ENCODE results near the gene STMN1.
A peak's percentile ranks its signal among the peaks of the same experiment; 100 is the strongest.

Gene STMN1

GRCh38 chr1:25867210-25867991, 38.8 kb downstream of the STMN1 start:
- DNase-seq: no peak

GRCh38 chr1:25866288-25866687, 39.9 kb downstream of the STMN1 start:
- DNase-seq: no peak

GRCh38 chr1:25864434-25864833, 41.8 kb downstream of the STMN1 start:
- no peak for DNase-seq

GRCh38 chr1:25863486-25864262, 42.5 kb downstream of the STMN1 start:
- no peak for DNase-seq

GRCh38 chr1:25862785-25863485, 43.3 kb downstream of the STMN1 start:
- DNase-seq: no peak

GRCh38 chr1:25861316-25862286, 44.6 kb downstream of the STMN1 start:
- peak; percentile 49 for DNase-seq

GRCh38 chr1:25858906-25859789, 47.1 kb downstream of the STMN1 start, which contains the start of gene AUNIP:
TSS of gene AUNIP (minus strand) at chr1:25859457. CDS start at chr1:25859357, 100 bp downstream.
- DNase-seq: peak; percentile 92

GRCh38 chr1:25858494-25858893, 47.7 kb downstream of the STMN1 start:
- no peak for DNase-seq

- no peak for DNase-seq
These were observed 49.4 kb downstream of the STMN1 start for GRCh38 chr1:25856856-25857255.

- DNase-seq: no peak
These were observed 51.7 kb downstream of the STMN1 start for GRCh38 chr1:25854554-25854953.
